Testis (tissue), 3 donors: ENCODE data around the gene S100G. TPM values are rescaled to one million over a fixed set of nuclear protein-coding genes. Genes with fewer than 3 reads are reported as not detected.
A peak's percentile ranks its signal among the peaks of the same experiment; 100 is the strongest.
"Not testable (repeated sequence)": the region's sequence is repeated elsewhere in the genome, so short reads cannot be mapped to it uniquely, and the experiment has no call there.

ENCODE experiments used
- DNase-seq: peaks from one replicate; pipeline ENCODE4 v3.0.0-alpha.2; 2019
- H3K27ac ChIP-seq, 2 donors: fragments of 200-600 bp; sonication (generic); one replicate each; pipeline ENCODE4 v1.5.1; 2019
- H3K27me3 ChIP-seq: fragments of 200-600 bp; sonication (generic); one replicate; pipeline ENCODE4 v1.5.1; 2019
- H3K36me3 ChIP-seq: fragments of 200-600 bp; sonication (generic); one replicate; pipeline ENCODE4 v1.5.1; 2017; ENCODE audit warnings: low read depth; ENCODE audit errors: missing control alignments
- H3K4me1 ChIP-seq: fragments of 200-600 bp; sonication (generic); one replicate; pipeline ENCODE4 v1.5.1; 2019
- H3K4me3 ChIP-seq, 2 donors: fragments of 200-600 bp; sonication (generic); one replicate each; pipeline ENCODE4 v1.5.1; 2017 to 2019
- H3K9me3 ChIP-seq: fragments of 200-600 bp; sonication (generic); one replicate; pipeline ENCODE4 v1.5.1; 2017
- POLR2A ChIP-seq: fragments of 450-650 bp; IDR thresholded peaks from one replicate; pipeline ENCODE4 v1.6.1; 2017; ENCODE audit warnings: antibody characterized with exemption, mild to moderate bottlenecking, moderate library complexity
- WGBS, 2 donors: methylation state at CpG; one replicate each; pipeline ENCODE4 v1.1.5; 2018; 5-methylcytosine and 5-hydroxymethylcytosine counted together
- intact Hi-C: fragments of 100-400 bp; cut with DNase I; formaldehyde crosslinking; loops from one replicate; pipeline ENCODE4 v1.15.1; 2023; ENCODE audit warnings: low total_unique reads
- polyA plus RNA-seq: library from polyadenylated mRNA; stranded (reverse); fragments of 350-450 nt; fragmentation: Illumina TruSeq; extraction: RNeasy Lipid Tissue Mini Kit (QIAGEN cat#74804); gene quantifications from one replicate; pipeline ENCODE4 v1.2.3, GENCODE V29; 2014; ENCODE audit warnings: low read depth, low replicate concordance; ENCODE audit not compliant: insufficient read depth
- total RNA-seq, 2 donors: library from RNA; depleted of rRNA; stranded (reverse); fragments of >200 nt; gene quantifications; one replicate each; pipeline ENCODE4 v1.2.3, GENCODE V29; 2016
- TF ChIP-seq, protein P1 (sequence below), 3 experiments: fragments of 450-650 bp in 2 of 3; fragments of 200-600 bp in 1 of 3; sonication (generic) in 1 of 3; IDR thresholded peaks; one replicate each; pipeline ENCODE4 v1.5.1; 2016 to 2019; ENCODE audit warnings: antibody characterized with exemption in 3 of 3, mild to moderate bottlenecking in 2 of 3, moderate library complexity in 1 of 3

The S100G gene
- total and polyA plus RNA-seq, 3 donors from 2014 or later: not detected

GRCh38 chrX:16618422-16618821 lies 31.5 kb upstream of the S100G start:
- no peaks in the 10 kb centered on the region for H3K27me3 ChIP-seq
- no peaks in the 10 kb centered on the region for H3K4me1 ChIP-seq
- intact Hi-C loops: no loop called here
- TF ChIP-seq POLR2A: no peak
- TF ChIP-seq, protein P1, sequence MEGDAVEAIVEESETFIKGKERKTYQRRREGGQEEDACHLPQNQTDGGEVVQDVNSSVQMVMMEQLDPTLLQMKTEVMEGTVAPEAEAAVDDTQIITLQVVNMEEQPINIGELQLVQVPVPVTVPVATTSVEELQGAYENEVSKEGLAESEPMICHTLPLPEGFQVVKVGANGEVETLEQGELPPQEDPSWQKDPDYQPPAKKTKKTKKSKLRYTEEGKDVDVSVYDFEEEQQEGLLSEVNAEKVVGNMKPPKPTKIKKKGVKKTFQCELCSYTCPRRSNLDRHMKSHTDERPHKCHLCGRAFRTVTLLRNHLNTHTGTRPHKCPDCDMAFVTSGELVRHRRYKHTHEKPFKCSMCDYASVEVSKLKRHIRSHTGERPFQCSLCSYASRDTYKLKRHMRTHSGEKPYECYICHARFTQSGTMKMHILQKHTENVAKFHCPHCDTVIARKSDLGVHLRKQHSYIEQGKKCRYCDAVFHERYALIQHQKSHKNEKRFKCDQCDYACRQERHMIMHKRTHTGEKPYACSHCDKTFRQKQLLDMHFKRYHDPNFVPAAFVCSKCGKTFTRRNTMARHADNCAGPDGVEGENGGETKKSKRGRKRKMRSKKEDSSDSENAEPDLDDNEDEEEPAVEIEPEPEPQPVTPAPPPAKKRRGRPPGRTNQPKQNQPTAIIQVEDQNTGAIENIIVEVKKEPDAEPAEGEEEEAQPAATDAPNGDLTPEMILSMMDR (IDR thresholded peaks at IDR 0.05): no peak
- H3K27ac ChIP-seq: no peak overlapping the region
- 90 to 94% methylated on average over 1 of the region's 1 CpG for WGBS, 2 donors
- no peak for DNase-seq
- no peak overlapping the region for H3K4me3 ChIP-seq
- H3K36me3 ChIP-seq: no peaks in the 10 kb centered on the region
- no peaks in the 10 kb centered on the region for H3K9me3 ChIP-seq

DNA sequence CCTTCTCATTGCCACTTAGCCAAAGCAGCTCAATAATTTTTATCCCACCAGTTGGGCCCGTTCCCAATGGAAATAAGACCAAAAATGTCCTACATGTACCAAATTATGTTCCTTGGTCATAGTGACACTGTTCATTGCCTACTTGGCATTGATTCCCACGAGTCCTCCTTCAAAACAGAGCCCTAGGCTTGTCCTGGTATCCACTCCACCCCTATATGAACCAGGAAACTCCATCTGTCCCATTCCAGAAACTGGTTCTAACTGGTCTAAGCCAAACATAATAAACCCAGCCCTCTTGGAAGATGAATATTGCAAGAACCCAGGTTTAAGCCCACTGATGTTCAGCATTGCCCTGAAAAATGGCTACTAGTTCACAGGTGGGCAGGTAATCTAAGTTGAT lies 30.9 kb upstream of the S100G start:
- Histone ChIP-seq H3K27me3 (no peaks in the 10 kb centered on the region), H3K4me3 (no peak overlapping the region), H3K9me3 (no peaks in the 10 kb centered on the region), H3K27ac (no peak overlapping the region), H3K36me3 (no peaks in the 10 kb centered on the region), H3K4me1 (no peaks in the 10 kb centered on the region)
- no peak for TF ChIP-seq POLR2A
- TF ChIP-seq, protein P1 (IDR thresholded peaks at IDR 0.05): no peak
- no peak for DNase-seq
- WGBS, 2 donors: 100% methylated on average over 1 to 2 of the region's 2 CpGs
- intact Hi-C loops: no loop called here

DNA sequence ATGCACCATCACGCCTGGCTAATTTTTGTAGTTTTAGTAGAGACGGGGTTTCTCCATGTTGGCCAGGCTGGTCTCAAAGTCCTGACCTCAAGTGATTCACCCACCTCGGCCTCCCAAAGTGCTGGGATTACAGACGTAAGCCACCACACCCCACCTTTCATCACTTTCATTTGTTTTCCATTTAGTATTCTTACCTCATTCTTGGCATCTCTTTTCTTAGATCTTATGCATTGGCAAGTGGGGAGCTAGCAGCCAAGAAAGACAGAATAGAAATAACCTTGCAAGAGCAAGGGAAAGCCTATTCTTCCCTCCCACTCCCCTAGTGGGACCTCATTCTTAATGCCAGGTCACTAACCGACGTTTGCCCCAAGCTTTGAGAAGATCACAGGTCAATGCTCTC lies 21.4 kb upstream of the S100G start:
- not testable (repeated sequence) for H3K27me3 ChIP-seq, DNase-seq
- WGBS, 2 donors: 87 to 89% methylated on average over 6 of the region's 6 CpGs

DNA sequence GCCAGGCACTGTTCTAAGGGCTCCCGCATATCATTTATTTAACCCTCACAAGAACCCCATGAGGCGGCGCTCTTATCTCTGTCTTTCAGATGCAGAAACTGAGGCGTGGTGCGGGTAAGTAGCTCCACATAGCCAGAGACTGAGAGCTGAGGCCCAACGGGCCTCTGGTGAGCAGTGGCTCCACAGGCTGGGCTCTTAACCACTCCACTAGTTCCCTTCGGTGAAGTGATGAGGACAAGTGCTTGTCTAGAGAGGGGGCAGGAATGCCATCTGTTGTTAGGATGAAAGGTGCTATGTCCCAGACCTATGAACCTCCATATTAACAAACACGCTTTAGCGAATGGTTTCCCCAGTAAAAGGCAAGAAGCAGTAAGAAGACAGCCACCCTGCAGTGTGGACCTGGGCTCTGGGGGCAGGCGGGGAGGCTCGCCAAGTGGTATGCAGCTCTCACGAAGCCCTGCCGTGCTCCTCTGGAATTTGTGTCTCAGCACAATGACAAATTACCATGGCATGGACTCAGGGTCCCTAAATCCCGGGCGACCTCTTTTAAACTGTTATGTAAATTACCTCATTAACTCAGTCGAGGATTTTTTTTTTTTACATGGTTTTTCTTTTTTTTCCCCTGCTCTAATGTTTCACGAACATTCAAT lies 20.9 kb upstream of the S100G start:
- Histone ChIP-seq H3K4me1 (no peaks in the 10 kb centered on the region), H3K27me3 (no peaks in the 10 kb centered on the region), H3K27ac (no peak overlapping the region), H3K4me3 (no peak overlapping the region), H3K9me3 (no peaks in the 10 kb centered on the region), H3K36me3 (no peaks in the 10 kb centered on the region)
- DNase-seq: no peak
- intact Hi-C loops: no loop called here
- WGBS, 2 donors: 68 to 71% methylated on average over 12 to 16 of the region's 17 CpGs
- TF ChIP-seq POLR2A: no peak
- TF ChIP-seq, protein P1 (IDR thresholded peaks at IDR 0.05): no peak

More for the DNA sequence above, 21.4 kb upstream of the S100G start:
- H3K27ac ChIP-seq, intact Hi-C loops, H3K36me3 ChIP-seq, H3K4me1 ChIP-seq, H3K9me3 ChIP-seq, H3K4me3 ChIP-seq: not testable (repeated sequence)

DNA sequence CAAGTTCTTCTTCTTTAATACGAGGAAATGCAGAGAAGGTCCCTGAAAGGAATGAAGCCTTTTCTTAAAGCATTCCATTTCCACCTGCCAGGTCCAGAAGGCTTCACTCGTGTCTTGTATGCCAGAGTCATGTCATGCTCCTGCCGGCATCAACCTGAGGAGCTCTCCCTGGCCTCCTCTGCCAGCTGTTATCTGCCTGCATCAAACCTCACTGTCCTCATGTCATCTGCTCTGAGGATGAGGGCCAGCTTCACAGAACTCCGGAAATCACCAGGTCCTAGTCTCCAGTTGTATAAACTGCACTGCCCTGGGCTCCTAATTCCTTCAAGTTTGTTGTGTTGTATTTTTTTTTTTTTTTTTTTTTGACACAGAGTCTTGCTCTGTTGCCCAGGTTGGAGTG lies 20.0 kb upstream of the S100G start:
- no peaks in the 10 kb centered on the region for H3K4me1 ChIP-seq
- no peak for DNase-seq
- H3K27me3 ChIP-seq: no peaks in the 10 kb centered on the region
- no peaks in the 10 kb centered on the region for H3K9me3 ChIP-seq
- TF ChIP-seq, protein P1 (IDR thresholded peaks at IDR 0.05): no peak
- no peak for TF ChIP-seq POLR2A
- peak overlapping the region in 1 of 2 donors; percentile 19 for H3K27ac ChIP-seq
- intact Hi-C loops: no loop called here
- H3K4me3 ChIP-seq: no peak overlapping the region
- 41 to 61% methylated on average over 4 of the region's 4 CpGs for WGBS, 2 donors
- H3K36me3 ChIP-seq: no peaks in the 10 kb centered on the region
